ENCODE data around the gene SRSF9. TPM values are rescaled to one million over a fixed set of nuclear protein-coding genes. Genes with fewer than 3 reads are reported as not detected.

The SRSF9 gene
- total and polyA plus RNA-seq, 2 donors (not counting 1 experiment from before 2014, with no cell fraction given) = 96.3 to 157 TPM

GRCh38 chr12:120455302-120455701 lies 14.2 kb downstream of the SRSF9 start:
- Histone ChIP-seq H3K9ac (ENCODE audit: low read length) (no peak overlapping the region), H3K27me3 (replicated peaks in 1 of 4; ENCODE audit: control extremely low read depth in 1 of 4, control insufficient read depth in 3 of 4, insufficient read depth in 4 of 4, low read length in 3 of 4) (no peaks in the 10 kb centered on the region), H3K36me3 (replicated peaks in 1 of 2; ENCODE audit: control extremely low read depth in 1 of 2, control insufficient read depth in 1 of 2, extremely low read depth in 1 of 2, insufficient read depth in 2 of 2, low read length in 1 of 2) (peaks cover 14 to 45% of the 10 kb centered on the region in 2 experiments), H3K4me2 (replicated peaks; ENCODE audit: low read depth, low read length, poor library complexity, severe bottlenecking) (no peak overlapping the region), H4K20me1 (ENCODE audit: control insufficient read depth, insufficient read depth, low read length, poor library complexity, severe bottlenecking) (peaks cover 31% of the 10 kb centered on the region), H3K4me3 (ENCODE audit: control extremely low read depth in 1 of 5, extremely low read depth in 1 of 5, insufficient read depth in 1 of 5, low read depth in 2 of 5, low read length in 4 of 5) (no peak overlapping the region), H3K79me2 (ENCODE audit: control insufficient read depth, insufficient read depth, low read length) (peaks cover 42% of the 10 kb centered on the region), H3K27ac (ENCODE audit: low read length in 2 of 2) (peak overlapping the region in 1 of 2 donors; percentile 8), H3K4me1 (ENCODE audit: control insufficient read depth in 2 of 2, insufficient read depth in 2 of 2, low read length in 2 of 2) (peaks cover 0 to 4% of the 10 kb centered on the region in 2 donors), H2AFZ (ENCODE audit: insufficient read depth, low read depth, low read length, poor library complexity, severe bottlenecking) (no peak overlapping the region), H3K9me3 (ENCODE audit: control extremely low read depth in 1 of 3, control insufficient read depth in 2 of 3, insufficient read depth in 1 of 3, low read length in 2 of 3) (no peaks in the 10 kb centered on the region)
- TF ChIP-seq, protein P1, sequence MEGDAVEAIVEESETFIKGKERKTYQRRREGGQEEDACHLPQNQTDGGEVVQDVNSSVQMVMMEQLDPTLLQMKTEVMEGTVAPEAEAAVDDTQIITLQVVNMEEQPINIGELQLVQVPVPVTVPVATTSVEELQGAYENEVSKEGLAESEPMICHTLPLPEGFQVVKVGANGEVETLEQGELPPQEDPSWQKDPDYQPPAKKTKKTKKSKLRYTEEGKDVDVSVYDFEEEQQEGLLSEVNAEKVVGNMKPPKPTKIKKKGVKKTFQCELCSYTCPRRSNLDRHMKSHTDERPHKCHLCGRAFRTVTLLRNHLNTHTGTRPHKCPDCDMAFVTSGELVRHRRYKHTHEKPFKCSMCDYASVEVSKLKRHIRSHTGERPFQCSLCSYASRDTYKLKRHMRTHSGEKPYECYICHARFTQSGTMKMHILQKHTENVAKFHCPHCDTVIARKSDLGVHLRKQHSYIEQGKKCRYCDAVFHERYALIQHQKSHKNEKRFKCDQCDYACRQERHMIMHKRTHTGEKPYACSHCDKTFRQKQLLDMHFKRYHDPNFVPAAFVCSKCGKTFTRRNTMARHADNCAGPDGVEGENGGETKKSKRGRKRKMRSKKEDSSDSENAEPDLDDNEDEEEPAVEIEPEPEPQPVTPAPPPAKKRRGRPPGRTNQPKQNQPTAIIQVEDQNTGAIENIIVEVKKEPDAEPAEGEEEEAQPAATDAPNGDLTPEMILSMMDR (IDR thresholded peaks at IDR 0.05) = no peak
- no peak for TF ChIP-seq EZH2 (IDR thresholded peaks at IDR 0.05; ENCODE audit: borderline replicate concordance, insufficient read depth, low read depth, low read length, poor library complexity, severe bottlenecking)
- Mint-ChIP-seq H3K27me3 (no peaks in the 10 kb centered on the region), H3K27ac (no peak overlapping the region), H3K4me1 (peaks cover 8% of the 10 kb centered on the region), H3K9me3 (ENCODE audit: insufficient read depth) (no peaks in the 10 kb centered on the region), H3K4me3 (no peak overlapping the region)
- DNase-seq = no peak
- no peak for ATAC-seq (ENCODE audit: low read depth)
- ChIA-PET POLR2A (no interaction called here), CTCF (interaction anchor here (0.7 to 5.9 kb wide), 2 partner anchors 10 to 11 kb away, joined by 4 to 39 read pairs; no protein-coding TSS in a partner anchor)
- WGBS (ENCODE audit: insufficient coverage) = 80% methylated on average over 1 of the region's 7 CpGs
- intact Hi-C loops (cut with micrococcal nuclease) = no loop called here

DNA sequence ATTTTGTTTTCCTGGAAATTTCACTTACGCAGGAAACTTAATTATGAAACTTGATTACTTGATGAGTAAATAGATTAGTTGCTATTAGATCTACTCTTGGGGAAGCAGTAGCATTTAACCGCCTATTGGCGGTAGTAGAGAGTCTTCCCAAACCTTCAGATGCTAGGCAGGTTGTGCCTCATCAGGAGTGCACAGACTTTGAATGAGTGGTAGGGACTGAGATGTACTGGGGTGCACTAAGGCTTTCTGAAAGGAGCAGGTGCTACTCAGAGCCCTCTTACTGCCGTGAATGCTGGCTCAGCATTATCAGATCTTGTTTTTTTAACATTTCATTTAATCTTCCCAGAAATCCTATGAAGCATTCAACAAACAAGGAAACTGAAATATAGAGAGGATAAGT lies 15.6 kb downstream of the SRSF9 start:
- no peak overlapping the region for H3K27ac ChIP-seq (ENCODE audit: low read length in 2 of 2)
- no peak overlapping the region for H2AFZ ChIP-seq (ENCODE audit: insufficient read depth, low read depth, low read length, poor library complexity, severe bottlenecking)
- no peak overlapping the region for H3K4me2 ChIP-seq (replicated peaks; ENCODE audit: low read depth, low read length, poor library complexity, severe bottlenecking)
- peak; percentile 47 for DNase-seq
- H3K4me3 ChIP-seq (ENCODE audit: control extremely low read depth in 1 of 5, extremely low read depth in 1 of 5, insufficient read depth in 1 of 5, low read depth in 2 of 5, low read length in 4 of 5) = no peak overlapping the region
- TF ChIP-seq, protein P1 (IDR thresholded peaks at IDR 0.05) = peak; percentile 81
- TF ChIP-seq EZH2 (IDR thresholded peaks at IDR 0.05; ENCODE audit: borderline replicate concordance, insufficient read depth, low read depth, low read length, poor library complexity, severe bottlenecking) = no peak
- no peak overlapping the region for H3K27ac Mint-ChIP-seq
- H3K9me3 ChIP-seq (ENCODE audit: control extremely low read depth in 1 of 3, control insufficient read depth in 2 of 3, insufficient read depth in 1 of 3, low read length in 2 of 3) = no peaks in the 10 kb centered on the region
- WGBS (ENCODE audit: insufficient coverage) = 82% methylated on average over 2 of the region's 4 CpGs
- H3K4me3 Mint-ChIP-seq = no peak overlapping the region
- H3K27me3 Mint-ChIP-seq = no peaks in the 10 kb centered on the region
- peaks cover 30% of the 10 kb centered on the region for H4K20me1 ChIP-seq (ENCODE audit: control insufficient read depth, insufficient read depth, low read length, poor library complexity, severe bottlenecking)
- no peaks in the 10 kb centered on the region for H3K27me3 ChIP-seq (replicated peaks in 1 of 4; ENCODE audit: control extremely low read depth in 1 of 4, control insufficient read depth in 3 of 4, insufficient read depth in 4 of 4, low read length in 3 of 4)
- peaks cover 0 to 4% of the 10 kb centered on the region in 2 donors for H3K4me1 ChIP-seq (ENCODE audit: control insufficient read depth in 2 of 2, insufficient read depth in 2 of 2, low read length in 2 of 2)
- ATAC-seq (ENCODE audit: low read depth) = peak; percentile 76
- ChIA-PET CTCF (interaction anchor here (0.7 to 5.9 kb wide), 3 partner anchors 11 to 135 kb away, joined by 3 to 39 read pairs (median 4); no protein-coding TSS in a partner anchor), POLR2A (no interaction called here)
- peaks cover 45% of the 10 kb centered on the region for H3K79me2 ChIP-seq (ENCODE audit: control insufficient read depth, insufficient read depth, low read length)
- no peak overlapping the region for H3K9ac ChIP-seq (ENCODE audit: low read length)
- H3K4me1 Mint-ChIP-seq = peaks cover 11% of the 10 kb centered on the region
- intact Hi-C loops (cut with micrococcal nuclease) = no loop called here
- H3K9me3 Mint-ChIP-seq (ENCODE audit: insufficient read depth) = no peaks in the 10 kb centered on the region
- peaks cover 11 to 36% of the 10 kb centered on the region in 2 experiments for H3K36me3 ChIP-seq (replicated peaks in 1 of 2; ENCODE audit: control extremely low read depth in 1 of 2, control insufficient read depth in 1 of 2, extremely low read depth in 1 of 2, insufficient read depth in 2 of 2, low read length in 1 of 2)
